GM21447 (cell line): ENCODE measurements around the gene AGXT2.

ENCODE experiments used
- ATAC-seq: cut with Tn5 transposase; IDR thresholded peaks from one replicate; pipeline ENCODE4 v1.9.1; 2021; ENCODE audit not compliant: unreplicated experiment

AGXT2 gene

DNA sequence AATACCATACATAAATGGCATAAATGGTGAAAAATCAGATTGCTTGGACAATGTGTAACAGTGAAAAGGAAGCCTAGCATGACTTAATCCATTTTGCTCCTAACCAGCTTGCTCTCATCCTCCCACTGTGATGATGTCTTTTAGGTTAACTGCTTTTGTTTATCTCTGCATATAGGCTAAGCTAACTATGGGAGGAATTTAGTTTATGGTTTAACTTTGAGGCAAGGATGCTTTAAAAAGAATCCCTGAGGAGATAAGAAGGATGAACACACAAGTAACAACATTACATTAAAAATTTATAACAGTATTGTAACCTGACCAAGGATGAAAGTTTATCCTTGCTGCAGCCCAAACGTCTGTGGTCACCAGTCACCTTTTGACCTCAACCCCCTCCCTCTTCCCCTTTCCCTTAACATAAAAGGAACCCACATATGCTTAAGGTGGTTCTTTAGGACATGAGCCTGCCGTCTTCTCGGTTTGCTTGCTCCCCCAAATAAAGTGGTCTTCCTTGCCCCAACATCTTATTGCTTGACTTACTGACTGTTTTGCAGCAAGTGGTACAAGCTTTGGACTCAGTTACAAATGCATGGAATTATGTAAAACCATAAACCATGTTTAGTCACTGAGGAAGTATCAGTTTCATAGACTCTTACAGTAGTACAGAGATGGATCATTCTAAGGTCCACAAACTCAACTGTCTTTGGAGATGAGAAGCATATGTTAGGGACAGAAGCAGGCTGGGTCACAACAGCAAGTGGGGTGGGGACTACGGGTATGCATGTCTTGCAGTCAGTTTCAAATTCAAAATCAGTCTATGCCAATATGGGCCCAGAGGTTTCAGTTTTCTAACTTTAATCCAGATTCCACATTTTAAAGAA, 31.3 kb downstream of the AGXT2 start:
- ATAC-seq: no peak

DNA sequence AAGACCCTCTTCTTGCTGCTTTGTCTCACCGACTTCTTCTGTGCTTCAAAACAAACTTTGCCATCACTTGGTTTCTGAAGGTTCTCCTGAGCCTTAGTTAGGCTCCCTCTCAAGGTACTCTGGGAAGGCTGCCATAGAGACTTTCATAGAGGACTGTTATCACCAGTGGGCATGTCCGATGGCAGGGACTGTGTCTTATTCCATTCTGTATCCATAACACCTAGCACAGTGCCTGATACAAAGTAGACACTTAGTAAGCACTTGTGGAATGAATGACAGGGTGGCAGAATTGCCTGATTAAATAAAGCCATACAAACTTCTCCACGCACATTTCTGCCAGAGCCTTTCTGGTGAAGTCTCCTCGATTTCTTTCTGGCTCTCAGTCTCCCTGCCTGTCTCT, 32.7 kb downstream of the AGXT2 start:
- no peak for ATAC-seq

DNA sequence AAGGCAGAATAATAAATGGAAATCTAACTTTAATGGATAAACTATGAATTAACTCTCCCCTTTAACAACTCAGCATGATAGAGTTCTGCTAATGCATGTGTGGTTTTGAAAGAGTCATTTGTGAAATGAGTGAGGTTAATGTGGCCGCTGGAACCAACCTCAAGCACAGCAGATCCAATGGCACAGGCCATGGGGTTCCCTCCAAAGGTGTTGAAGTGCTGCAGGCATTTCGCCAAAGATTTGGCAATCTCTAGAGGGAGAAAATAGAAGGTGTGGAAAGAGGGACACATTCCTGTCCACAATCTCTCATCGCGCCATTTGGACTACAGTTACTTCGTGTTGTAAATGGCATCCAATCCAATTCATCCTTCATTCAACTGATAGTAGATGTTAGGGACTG, 35.0 kb downstream of the AGXT2 start:
- no peak for ATAC-seq

DNA sequence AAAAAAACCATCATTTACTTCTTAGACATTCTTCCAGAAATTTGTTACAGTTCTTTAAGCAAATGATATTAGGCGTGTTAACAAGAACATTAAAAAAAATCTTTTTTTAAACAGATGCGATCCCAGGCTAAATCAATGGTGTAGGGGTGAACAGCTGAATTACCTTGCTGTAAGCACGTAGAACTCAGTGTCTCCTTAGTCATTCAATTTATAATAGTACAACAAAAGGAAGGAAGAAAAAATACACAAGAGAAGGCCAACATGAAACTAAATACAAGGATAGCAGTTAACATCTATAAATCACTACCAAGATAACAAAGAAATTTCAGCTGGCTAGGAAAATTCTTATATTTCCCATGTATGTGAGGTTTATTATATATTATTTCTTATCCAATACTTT, 35.4 kb downstream of the AGXT2 start:
- ATAC-seq: no peak

DNA sequence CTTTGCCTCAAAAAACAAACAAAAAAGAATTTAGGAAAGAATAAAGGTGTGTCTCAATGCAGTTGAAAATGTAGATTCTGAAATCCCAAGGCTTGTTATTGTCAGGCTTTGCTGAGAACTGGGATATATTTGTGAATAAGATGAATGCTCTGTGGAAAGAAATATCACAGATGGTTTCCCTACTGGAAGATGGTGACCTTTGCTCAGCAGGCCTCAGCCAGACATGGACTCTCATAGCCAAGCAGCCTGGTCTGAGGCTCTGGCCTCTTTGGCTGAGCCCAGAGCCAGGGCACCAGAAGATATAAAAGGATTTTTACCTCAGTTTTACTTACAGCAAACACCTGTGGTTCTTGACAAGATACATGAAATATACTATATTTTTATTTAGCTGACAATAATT, 37.1 kb downstream of the AGXT2 start:
- ATAC-seq: no peak

DNA sequence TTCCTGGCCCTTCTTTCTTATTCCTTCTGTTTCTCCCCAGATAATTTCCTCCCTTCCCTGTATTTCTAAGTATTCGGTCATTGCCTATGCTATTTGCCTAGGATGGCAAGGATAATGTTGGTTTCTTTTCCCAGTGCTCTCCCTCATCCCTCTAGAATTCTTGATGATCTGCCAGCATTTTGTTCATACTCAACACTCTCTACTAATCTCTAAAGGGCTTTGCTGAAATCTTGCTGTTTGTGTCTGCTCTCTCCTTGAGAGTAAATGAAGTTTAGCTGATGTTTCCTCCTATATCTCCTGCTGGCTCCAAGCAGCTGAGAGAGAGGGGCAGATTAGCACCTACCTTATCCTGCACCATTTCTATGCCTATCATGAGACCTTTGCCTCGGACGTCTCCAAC, 38.1 kb downstream of the AGXT2 start:
- no peak for ATAC-seq

DNA sequence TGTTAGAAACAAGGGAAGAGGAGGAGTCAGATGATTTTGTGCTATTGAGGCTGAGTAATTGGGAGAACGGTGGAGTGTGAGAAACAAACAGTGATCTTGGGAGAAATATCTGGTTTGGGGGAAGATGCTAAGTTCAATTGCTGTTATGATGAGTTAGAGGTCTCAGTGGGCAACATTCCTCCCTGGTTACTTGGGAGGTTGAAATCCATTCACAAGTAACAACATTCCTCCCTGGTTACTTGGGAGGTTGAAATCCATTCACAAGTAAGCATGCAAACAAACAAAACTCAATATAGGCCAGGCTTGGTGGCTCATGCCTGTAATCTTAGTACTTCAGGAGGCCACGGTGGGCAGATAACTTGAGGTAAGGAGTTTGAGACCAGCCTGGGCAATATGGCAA, 38.7 kb downstream of the AGXT2 start:
- ATAC-seq: no peak

DNA sequence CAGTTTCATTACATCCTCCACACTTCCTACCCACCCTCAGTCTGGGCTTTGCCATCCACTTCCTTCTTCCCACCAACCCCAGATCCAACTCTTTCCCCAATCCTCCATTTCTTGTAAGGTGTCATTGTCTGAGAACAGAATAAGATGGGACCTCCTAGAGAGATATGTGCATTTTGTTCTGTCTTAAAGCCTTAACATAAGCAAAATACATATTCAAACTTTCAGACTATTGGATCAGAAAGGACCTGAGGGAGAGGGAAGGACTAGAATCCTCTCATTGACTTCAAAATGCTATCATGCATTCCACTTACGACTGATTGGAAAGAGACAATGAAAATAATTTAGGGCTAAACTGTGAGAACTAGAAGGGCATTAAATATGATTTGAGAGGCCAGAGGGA, 43.0 kb downstream of the AGXT2 start:
- no peak for ATAC-seq

DNA sequence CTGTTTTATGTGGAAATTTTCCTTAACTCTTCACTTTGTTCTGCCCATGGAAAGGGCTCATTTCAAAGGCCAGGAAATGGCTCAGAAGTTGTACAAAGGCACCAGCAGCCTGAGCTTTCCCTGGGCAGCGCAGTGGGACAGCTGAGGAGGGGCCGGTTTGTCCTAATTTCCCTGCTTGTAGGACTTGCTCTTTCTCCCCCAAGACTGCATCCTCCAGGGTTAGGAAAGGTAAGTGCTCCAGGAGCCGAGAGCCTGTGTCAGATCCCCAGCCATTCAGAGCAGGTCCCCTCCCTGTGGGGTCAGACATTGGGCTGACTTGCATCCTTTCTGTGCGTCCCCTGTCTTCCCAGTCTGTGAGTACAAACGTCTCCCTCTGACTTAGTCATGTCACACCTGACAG, 43.5 kb downstream of the AGXT2 start:
- ATAC-seq: no peak

DNA sequence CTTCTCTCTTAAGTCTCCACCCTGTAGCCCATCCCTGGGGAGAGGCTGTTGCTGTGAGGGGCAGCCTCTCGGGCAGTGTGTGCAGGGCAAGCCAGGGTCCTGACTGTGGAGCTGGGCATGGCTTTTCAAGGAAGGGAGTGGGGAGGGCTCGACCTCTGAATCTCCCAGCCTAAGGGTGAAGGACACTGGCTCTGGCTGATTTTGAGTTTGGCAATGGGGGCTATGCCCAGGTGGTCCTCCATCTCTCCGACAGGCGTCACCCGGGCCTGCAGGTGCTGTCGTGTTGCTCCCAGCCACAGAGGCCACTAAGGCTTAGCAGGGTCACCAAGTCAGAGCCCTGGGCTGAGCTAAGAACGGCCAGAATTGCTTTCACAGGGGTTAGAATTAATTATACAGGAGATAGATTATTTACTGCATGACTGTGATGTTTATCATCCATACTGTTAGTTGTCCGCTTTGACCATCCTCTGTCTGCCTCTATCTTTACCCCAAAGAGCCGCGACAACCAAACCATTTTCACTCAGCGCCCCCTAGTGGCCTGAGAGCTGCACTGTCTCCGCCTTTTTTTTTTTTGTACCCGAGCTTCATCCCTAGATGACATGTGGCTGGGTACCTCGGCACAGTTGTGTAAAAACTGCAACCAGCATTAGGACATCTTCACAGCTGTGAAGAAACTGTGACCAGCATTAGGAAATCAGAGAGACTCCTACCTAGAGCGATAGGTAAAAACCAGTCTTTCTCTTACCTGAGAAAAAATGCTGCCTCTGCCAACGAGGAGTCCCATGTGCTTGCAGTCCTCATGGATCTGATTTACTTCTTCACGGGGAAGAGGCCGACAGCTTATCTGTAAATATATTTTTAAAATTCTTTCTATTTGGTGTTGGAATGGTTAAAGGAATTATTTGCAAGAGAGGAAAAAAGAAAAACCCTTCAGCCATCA, 44.5 kb downstream of the AGXT2 start:
- ATAC-seq: peak; percentile 67

DNA sequence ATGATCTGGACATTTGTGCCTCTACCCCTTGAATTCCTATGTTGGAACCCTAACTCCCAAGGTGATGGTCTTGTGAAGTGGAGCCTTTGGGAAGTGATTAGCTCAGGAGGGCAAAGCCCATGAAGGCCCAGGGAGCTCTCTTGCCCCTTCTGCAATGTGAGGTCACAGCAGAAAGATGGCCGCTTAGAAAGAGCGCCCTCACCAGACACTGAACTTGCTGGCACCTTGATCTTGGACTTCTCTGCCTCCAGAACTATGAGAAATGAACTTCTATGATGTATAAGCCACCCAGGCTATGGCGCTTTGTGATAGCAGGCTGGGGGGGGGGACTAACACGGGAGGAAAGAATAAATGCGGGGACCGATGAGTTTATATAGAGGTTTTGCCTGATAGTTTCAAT, 45.3 kb downstream of the AGXT2 start:
- ATAC-seq: no peak

DNA sequence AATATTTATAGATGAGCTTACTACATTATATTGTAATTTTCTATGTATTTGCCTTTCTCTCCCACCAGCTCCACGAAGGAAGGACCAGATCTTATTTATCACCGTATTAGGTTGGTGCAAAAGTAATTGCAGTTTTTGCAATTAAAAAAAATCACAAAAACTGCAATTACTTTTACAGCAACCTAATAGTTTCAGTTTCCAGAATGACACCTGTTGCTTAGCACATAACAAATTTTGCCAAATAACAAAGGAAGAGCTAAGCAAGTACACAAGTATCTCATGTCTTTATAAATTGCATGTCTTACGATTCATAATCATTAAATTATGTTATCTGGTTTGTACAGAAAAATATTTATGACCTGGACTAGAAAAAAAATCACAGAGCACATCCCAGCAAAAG, 45.9 kb downstream of the AGXT2 start:
- ATAC-seq: no peak

DNA sequence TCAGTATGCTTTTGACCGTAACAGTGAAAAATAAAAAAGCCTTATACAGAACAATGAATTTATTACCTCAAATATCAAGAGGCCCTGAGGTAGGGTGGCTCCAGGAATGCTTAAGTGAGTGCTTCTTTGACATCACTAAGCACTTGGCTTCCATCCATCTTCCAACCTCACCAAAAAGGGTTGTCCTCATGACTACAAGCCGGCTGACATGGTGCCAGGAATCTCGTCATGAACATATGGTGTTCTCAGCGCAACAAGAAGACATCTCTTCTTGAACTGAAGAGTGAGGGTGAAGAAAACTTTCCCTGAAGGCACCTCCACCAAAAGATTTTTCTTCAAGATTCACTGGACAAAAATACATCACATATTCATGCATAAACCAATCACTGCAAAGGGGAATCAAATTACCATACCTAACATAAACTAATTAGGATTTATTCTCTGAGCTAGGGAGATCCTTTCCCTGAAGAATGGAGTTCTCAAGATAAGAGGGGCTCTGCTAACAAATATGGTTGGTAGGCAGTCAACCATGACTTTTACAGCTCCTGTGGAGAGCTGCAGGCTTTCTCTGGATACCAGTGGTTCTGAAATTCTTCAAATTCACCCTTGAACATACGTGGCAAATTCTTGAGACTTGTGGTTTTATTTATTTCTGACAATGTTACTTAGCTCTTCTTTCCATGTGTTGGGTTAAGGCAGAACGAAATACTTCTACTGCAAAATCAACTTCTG, 49.5 kb downstream of the AGXT2 start:
- ATAC-seq: no peak

DNA sequence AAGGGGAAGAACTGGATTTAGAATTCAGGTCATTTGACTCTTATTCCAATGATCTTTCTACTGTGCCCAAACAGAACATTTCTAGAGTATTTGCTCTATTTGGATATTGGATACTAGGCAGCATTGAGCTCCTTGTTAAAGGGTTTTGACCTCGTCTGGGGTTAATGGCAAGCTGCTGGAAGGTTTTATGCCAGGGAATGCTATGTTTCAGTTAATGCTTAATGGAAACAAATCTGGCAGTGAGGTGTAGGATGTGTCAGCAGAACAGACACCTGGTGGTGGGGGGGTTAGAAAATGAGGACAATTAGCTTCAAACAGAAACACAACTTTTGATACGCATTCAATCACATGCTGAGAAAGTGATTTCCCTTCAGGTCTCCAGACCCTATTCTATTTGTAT, 51.5 kb downstream of the AGXT2 start:
- no peak for ATAC-seq

DNA sequence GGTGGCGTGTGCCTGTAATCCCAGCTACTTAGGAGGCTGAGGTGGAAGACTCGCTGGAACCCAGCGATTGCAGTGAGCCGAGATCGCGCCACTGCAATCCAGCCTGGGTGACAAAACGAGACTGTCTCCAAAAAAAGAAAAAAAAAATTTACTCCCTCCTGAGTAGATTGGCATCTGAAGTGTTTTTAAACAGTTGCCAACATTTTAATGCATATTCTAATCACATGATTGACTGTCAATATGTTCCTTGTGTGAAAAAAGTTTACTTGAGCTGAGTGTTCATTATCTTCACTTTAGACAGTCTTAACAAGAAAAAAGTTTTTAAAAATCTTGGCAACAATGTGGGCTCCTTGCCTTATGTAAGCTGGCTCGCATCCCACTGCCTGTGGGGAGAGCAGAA, 53.8 kb downstream of the AGXT2 start:
- ATAC-seq: no peak

DNA sequence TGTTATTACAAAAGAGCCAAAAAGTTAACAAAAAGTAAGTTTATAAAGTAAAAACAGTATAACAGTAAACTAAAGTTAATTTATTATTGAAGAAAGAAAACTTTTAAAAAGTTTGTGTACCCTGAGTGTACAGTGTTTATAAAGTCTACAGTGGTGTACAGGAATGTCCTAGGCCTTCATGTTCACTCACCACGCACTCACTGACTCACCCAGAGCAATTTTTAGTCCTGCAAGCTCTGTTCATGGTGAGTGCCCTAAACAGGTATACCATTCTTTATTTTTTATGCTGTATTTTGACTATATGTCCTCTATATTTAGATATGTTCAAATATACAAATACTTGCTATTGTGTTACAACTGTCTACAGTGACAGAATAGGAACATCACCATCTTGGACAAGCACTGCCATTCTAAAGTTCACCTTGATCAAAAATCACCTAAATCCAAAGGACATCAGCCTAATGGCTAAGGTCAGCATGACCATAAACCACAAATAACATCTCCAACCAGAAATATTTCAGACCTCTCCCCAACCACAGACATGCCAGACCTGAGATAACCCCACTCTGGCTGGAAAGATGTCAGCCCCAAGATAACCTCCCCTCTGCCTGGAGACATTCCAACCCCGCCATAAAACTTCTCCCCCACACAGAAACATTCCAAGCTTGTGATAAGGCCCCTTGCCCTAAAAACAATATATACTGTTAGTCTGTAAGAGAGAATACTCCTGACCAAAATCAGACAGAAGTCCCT, 56.1 kb downstream of the AGXT2 start:
- ATAC-seq: no peak

DNA sequence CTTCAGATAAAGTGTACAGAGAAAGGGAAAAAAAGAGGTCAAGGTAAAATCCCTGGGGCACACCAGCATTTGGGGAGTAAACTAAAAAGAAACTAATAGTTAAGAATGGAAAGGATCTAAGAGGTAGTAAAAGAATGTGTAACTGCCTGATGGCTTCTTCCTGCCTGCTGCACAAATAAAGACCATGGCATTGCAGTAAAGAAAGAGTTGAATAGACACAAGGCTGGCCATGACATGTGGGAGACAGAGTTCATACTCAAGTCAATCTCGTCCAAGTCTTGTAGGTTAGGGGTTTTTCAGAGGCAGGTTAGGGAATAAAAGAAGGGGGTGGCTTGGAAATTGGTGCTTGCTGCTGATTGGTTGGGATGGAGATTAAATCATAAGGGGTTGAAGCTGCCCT, 60.8 kb downstream of the AGXT2 start:
- ATAC-seq: no peak

DNA sequence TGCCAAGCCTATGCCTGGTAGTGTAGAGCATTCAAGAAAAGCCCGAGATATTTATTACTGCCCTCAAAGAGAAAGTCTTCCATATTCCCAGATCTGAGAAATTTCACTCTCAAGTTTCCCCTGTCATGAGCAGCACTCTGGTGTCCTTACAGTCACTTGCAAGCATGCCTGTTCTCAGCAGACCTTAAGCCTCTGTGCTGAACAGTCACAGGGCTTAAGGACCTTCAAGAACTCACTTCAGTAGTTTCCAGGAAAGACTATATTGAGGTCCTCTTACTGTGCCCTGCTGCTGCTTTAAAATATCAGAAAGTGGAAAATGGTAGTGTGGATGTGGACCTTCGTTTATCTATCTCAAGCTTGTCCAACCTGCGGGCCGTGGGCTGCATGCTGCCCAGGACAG, 64.9 kb downstream of the AGXT2 start:
- ATAC-seq: no peak

DNA sequence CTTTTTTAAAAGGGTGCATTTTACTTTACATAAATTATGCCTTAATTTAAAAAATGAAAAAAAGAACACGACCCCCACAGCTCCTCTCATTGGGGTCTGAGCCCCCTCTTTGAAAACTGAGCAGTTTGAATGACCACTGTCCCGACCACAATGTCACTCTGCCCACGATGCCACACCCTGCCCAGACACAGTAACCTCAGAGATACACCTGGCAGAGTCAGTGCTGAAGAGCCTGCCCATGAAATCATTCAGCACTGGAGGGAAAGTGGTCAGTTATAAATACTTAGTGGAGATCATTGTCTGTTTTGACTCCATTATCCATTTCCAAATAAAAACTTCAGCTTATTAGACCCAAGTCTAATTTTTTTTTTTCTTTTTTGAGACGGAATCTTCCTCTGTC, 69.1 kb downstream of the AGXT2 start:
- no peak for ATAC-seq

DNA sequence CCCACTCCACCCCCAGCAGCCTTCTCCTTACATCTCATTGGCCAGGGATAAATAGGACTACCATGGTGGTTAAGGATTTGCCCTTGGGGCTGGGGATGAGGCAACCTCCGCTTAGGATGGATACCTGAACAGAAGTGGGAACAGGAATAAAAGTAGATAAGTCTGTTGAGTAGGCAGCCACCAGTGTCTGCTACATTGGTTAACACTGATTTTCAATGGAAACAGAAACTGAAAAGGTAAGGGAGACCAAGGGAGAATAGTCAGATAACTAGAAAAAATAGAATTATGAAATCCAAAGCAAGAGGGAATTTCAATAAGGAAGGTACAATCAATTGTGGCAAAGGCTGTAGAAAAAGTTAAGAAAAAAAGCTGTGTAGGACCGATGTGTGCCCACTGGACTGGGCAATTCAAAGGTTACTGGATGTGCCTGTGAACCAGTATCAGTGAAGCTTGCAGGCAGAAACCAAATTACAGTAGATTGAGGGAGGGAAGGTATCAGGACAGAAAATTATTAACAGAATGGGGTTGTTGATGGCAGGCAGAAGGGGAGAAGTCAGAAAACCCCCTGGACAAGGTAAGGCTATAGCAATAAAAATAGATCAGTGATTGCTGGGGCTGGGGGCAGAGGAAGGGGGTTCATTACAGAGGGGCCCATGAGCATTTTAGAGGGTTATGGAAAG, 69.7 kb downstream of the AGXT2 start:
- peak; percentile 75 for ATAC-seq
